NCI-H526 treated with DMSO at 0.1 percent for 48 hours (cell line): ENCODE measurements around the gene PRSS8.

Experiments
- DNase-seq: peaks from one replicate; lab custom pipeline; 2025; lab: John Stamatoyannopoulos, UW

Gene PRSS8

DNA sequence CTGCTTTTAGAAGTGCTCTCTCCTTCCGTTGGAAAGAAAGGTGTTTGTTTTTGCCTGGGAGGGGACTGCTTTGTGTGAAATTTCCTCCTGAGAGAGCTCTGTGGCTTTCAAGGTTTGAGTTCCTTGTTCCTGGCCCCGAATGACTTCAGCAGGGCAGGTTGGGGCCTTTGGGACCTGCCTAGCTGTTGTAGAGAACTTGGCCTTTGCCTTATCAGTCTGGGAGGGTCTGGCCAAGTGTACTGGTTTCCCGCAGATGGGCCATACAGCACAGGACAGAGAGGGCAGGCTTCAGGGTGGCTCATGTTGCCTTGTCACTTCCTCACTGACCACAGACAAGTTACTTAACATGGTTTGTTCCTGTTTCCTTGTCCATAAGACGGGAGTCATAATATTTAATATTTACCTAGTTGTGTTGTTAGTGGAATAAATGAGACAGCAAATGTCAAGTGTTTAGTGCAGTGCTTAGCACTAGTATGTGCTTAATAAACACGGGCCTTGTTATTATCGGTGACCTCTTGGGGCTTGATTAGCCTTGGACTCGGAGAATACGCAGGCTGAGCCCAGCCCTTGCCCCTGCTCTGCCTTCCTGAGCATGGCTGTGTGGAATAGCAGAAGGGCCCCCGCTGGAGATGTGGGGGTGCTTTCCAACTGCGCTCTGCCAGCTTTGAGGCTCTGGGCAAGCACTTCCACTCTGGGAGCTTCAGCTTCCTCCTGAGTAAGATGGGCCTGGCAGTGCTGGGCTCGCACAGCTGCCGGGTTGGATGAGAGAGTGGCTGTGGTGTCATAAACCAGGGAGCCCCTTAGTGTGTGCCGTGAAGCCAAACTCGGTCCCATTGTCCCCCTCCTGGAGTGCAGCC lies 6.6 kb downstream of the PRSS8 start:
- no peak for DNase-seq

DNA sequence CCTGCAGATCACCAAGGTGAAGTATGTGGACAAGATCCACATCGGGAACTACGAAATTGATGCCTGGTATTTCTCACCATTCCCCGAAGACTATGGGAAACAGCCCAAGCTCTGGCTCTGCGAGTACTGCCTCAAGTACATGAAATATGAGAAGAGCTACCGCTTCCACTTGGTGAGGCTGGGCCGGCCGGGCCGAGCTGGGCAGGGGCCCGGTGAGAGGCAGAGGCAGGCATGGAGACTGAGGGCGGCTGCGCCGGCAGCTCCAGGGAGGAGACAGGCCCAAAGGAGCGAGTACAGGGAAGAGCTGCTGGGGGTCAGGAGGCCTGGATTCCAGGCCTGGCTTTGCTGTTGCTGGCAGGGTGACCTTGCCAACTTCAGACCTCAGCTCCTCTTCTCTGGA lies 8.3 kb downstream of the PRSS8 start:
- DNase-seq: no peak

DNA sequence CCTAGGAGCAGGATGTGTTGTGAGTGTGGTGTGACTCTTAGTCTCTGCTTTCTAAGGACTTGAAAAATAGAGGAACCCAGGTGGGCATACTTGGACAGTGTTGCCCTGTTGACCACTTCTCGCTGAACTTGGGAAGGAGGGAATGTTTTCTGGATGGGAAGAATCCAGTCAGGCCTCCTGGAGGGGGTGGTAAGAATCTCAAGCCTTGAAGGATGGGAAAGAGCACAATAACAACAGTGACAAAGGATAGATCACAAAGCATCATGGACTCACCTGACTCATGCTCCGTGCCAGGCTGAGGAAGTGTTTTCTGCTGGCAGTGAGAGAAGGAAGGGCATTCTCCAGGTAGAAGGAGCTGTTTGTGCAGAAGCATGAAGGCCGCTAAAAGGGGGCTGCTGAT lies 9.7 kb downstream of the PRSS8 start:
- no peak for DNase-seq

DNA sequence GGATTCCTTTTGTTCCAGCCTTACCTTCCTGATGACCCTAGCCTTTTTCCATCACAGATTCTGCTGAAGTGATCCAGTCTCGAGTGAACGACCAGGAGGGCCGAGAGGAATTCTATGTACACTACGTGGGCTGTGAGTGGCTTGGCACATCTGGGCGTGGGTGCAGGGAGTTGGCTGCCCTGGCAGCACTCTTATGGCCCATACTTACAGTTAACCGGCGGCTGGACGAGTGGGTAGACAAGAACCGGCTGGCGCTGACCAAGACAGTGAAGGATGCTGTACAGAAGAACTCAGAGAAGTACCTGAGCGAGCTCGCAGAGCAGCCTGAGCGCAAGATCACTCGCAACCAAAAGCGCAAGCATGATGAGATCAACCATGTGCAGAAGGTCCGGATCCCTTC lies 15.4 kb downstream of the PRSS8 start:
- no peak for DNase-seq

DNA sequence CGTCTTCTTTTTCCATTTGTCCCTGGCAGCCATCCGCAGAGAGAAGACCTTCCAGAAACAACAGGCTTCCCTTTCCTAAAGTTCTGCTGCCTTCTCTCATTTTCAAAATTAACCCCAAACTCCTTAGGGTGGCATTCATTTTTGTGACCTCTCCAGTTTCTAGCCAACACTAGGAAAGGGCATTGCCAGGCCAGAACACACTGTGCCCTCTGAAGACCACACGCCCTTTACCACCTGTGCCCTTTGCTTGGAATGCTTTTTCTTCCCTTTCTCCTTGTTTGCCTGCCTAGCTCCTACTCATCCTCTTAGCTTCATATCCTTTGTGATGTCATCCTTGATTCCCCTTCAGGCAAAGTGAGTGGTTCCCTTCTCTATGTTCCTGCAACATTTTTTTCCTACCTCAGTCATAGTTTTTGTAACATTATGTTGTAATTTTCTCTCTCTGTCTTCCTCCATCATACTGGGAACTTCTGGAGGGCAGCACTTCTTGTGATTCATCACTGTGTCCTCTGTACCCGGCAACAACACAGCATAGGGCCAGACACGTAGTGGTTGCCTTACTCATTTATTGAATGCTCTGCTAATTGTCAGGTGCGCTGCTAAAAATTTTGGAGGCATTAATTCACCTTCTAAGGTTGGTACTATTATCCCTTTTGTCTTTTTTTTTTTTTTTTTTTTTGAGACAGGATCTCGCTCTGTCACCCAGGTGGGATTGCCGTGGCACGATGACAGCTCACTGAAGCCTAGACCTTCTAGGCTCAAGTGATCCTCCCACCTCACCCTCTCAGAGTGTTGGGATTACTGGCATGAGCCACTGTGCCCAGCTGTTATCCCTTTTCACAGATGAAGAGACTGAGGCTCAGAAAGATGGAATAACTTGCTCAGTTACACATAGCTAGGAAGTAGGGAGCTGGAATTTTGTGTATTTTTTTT lies 17.0 kb downstream of the PRSS8 start:
- DNase-seq: no peak

DNA sequence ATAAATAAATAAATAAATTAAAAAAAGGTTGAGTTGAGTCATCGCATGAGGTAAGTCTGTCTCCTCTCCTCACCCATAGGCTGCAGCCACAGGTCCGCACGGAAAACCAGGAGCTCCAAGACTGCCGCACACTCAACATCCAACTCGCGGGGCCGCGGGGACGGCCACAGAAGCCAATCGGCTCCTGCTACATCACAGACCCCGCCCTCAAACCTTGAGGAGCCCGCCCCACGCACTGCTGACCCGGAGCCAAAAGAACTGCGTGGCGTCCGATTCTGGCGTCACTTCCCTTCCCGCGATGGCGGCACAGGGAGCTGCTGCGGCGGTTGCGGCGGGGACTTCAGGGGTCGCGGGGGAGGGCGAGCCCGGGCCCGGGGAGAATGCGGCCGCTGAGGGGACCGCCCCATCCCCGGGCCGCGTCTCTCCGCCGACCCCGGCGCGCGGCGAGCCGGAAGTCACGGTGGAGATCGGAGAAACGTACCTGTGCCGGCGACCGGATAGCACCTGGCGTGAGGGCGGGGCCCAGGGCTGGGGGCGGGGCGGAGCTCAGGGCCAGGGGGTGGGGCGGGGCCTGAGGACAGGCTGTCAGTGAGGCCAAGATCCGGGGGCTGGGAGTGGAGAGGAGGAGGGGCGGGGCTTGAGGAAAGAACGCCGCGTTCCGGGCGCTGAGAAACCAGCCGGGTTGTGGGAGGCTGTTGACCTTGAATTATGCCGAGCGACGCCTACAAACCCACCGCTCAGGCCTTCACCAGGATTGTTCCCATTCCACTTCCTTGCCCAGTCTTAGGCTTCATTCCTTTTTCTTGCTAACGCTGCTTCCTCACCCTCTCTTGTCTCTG lies 17.9 kb downstream of the PRSS8 start, which contains the start of gene KAT8:
Gene KAT8 (plus strand): TSS at position 281 of the 839 bp plus-strand sequence. CDS start 18 bp downstream, at position 299.
- DNase-seq: peak; percentile 95

DNA sequence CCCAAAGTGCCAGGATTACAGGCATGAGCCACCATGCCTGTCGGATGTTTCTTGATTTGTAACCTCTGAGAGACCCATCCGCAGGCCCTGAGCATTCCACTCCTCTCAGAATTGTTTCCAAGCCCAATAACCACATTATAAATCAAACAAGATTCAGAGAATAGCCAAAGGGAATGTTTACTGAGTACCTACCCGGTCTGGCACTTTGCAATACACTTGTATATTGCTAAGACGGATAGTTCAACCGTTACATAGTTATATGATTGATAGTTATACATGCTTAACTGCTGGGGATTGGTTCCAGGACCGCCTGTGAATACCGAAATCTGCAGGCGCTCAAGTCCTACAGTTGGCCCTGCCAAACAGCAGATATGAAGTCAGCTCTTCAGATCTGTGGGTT lies 21.1 kb downstream of the PRSS8 start:
- no peak for DNase-seq

DNA sequence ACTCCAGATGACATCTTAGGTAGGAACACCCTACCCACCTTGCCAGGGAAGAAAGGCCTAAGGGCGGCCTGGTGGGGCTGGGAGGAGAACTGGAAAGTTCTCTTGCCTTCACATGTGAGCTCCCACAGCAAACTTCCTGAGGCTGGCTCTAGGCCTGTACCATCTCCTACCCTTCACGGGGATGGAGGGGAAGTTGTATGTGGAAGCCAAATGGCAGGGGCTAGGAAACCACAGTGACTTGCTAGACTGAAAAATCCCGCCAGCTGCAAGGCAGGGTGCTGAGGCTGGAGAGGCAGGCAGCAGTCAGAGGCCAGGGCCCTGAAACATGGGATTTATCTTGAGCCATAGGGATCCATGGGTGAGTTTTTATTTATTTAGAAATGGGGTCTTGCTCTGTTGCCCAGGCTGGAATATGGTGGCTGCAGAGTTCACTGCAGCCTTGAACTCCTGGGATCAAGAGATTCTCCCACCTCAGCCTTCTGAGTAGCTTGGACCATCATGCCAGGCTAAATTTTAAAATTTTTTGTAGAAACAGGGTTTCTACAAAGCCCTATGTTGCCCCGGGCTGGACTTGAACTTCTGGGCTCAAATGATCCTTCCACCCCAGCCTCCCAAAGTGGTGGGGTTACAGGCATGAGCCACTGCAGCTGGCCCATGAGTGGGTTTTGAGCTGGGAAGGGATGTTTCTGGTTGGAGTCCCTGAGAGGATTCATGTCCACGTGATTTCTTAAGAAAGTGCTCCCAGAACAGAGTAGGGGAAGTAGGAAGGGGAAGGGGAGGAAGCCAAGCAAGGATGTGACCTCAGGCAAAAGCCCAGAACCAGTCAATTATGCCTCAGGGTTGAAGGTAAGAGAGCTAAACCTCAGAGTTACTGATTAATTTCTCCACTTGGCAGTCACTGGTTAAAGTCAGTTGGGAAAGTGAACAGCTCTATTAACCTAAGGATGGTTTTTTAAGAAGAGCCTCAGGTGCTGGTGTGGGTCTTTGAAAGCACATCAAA lies 22.1 kb downstream of the PRSS8 start:
- DNase-seq: no peak

DNA sequence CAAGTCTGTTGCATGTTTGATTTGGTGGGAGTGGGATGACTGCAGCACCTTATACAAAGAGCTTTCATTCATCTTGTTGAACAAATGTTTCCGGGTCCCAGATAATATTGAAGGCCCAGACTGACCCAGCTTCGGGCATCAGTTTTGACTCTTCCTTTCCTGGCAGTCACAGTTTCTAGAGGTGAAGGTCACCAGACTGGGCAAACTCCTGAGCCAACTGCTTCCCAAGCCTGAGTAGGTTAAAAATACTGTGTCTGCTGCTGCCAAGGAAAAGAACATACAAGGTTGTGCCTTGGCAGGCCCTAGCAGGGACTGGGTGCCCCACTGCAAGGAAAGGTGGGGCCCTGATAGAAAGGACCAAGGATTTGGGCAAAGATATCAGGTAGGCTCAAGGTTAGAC lies 22.8 kb downstream of the PRSS8 start:
- DNase-seq: no peak

DNA sequence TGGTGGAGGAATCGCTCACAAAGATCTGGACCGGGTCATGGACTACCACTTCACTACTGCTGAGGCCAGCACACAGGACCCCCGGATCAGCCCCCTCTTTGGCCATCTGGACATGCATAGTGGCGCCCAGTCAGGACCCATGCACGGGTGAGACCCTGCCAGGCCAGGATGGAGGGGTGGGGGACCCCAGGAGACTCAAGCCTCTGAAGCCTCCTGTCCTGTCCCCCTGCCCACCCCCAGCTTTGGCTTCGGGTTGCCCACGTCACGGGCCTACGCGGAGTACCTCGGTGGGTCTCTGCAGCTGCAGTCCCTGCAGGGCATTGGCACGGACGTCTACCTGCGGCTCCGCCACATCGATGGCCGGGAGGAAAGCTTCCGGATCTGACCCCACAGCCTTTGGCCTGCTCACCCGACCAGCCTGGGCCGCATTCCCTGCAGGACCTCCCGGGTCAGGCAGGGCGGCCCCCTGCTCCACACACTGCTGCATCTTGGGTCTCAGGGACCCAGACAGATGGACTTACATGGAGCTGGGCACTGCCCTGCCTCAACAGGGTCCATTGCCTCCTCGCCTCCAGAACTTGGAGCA lies 23.6 kb downstream of the PRSS8 start:
- DNase-seq: no peak

DNA sequence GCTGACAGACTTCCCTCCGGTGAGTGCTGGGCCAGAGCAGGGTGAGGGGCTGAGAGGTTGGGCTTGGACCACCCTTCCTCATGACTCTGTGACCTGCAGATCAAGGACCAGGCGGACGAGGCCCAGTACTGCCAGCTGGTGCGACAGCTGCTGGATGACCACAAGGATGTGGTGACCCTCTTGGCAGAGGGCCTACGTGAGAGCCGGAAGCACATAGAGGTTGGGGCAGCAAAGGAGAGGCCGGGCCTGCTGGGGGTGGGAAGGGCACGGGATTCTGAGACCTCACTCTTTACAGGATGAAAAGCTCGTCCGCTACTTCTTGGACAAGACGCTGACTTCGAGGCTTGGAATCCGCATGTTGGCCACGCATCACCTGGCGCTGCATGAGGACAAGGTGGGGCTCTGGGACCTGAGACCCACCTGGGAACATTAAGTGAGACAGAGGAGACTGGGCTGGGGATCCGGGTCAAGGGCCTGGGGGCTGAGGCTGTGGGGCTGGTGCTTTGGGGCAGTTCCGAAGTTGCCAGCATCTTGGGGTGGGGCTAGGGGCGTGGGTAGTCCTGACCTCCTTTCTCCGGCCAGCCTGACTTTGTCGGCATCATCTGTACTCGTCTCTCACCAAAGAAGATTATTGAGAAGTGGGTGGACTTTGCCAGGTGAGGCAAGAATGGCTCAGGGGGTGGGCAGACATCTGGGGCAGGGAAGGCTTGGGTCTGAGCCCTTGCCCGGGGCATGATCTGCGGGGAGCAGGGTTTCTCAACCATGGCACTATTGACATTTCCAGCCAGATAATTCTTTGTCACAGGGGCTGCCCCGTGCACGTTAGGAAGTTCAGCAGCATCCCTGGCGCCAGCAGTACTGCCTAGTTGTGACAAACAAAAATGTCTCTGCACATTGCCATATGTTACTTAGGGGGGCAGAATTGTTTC lies 25.2 kb downstream of the PRSS8 start:
- no peak for DNase-seq

DNA sequence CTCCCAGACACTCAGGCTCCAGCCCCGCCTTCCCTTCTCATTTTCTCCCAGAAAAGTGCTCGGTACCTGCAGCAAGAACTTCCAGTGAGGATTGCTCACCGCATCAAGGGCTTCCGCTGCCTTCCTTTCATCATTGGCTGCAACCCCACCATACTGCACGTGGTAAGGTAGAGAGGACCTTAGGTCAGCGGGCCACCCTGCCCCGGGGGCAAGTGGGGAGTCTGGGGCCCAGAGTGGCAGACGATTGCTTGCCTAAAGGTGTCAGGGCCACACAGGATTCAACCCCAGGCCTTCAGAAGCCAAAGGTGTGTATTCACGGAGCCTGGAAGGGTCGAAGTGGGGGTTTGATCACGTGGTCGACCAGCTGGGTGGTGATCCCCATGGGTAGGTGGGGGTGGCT lies 25.9 kb downstream of the PRSS8 start:
- DNase-seq: no peak

DNA sequence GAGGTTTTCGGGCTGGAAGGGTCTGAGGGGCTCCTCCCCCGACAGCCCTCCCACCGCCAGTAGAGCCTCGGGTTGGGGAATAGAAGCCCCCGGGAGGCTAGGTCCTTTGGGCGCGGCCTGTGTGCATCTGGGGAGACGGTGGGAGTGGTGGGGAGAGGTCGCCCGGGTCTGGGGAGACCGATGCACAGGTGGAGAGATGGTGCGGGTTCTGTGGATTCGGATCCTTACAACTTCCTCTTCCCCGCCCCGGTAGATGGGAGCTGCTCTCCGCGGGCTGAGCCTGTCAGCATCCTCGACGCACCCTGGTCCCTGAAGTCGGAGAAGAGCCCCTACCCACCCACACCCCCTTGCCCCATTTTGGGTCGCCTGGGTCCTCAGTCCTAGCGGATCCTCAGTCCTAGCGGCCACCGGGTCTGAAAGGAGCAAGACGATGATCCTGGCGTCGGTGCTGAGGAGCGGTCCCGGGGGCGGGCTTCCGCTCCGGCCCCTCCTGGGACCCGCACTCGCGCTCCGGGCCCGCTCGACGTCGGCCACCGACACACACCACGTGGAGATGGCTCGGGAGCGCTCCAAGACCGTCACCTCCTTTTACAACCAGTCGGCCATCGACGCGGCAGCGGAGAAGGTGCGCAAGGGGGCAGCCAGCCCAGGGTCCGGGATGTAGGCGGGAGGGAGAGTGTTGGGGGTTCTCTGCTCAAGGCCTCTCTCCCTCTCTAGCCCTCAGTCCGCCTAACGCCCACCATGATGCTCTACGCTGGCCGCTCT lies 26.6 kb downstream of the PRSS8 start:
- no peak for DNase-seq

DNA sequence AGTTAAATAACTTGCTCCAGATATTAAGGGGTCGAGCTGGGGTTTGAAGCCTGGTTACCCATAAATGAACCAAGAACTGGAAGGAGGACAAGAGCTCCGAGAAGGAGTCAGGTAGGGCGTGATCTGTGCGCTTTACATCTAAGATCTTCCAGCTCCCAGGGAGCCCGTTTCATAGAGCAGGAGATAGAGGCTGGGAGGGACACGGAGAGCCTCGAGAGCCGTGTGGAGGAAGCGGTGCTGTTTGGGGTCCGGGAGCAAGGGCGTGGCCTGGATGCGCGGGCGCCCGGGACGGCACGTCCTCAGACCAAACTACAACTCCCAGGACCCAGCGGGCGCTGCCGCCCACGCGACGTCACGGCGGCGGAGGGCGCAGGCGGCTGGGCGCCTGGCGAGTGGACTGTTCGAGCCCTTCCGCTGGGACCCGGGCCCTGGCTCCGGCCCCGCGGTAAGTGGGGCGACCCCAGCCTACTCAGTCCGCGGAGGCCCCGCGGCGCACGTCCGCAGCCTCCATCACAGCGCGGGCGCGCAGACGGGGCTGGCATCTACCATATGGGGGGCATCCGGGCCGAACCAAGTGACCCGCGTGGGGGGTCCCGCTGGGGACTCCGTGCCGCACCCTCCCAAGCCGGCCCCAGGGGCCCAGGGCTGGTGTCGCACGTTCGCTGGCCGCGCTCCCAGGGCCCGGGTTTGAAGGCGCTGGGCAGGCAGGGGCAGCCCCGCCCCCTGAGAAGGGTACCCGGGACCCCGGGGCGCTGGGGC lies 27.3 kb downstream of the PRSS8 start, which contains the start of gene BCKDK:
Gene BCKDK (plus strand): TSS at position 352 of the 759 bp plus-strand sequence. CDS start 838 bp downstream, outside the sequence.
- peak; percentile 53 for DNase-seq

DNA sequence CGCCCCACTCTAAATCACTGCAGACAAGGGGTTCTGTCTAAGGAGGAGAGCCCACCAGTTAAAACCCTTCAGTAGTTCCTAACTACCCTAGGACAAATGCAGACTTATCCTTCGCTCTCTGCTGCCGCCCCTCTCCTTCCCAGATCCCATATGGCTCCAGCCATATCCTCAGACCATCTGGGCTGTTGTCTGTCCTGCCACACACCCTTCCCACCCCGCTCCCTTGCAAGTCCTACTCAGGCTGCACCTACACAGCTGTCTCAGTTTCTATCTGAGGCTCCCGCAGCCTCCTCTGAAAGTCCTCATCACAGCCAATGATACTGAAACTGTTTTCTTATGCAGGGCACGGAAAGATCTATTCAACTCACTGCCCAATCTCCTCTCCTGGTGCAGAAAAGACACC lies 28.1 kb downstream of the PRSS8 start:
- no peak for DNase-seq

DNA sequence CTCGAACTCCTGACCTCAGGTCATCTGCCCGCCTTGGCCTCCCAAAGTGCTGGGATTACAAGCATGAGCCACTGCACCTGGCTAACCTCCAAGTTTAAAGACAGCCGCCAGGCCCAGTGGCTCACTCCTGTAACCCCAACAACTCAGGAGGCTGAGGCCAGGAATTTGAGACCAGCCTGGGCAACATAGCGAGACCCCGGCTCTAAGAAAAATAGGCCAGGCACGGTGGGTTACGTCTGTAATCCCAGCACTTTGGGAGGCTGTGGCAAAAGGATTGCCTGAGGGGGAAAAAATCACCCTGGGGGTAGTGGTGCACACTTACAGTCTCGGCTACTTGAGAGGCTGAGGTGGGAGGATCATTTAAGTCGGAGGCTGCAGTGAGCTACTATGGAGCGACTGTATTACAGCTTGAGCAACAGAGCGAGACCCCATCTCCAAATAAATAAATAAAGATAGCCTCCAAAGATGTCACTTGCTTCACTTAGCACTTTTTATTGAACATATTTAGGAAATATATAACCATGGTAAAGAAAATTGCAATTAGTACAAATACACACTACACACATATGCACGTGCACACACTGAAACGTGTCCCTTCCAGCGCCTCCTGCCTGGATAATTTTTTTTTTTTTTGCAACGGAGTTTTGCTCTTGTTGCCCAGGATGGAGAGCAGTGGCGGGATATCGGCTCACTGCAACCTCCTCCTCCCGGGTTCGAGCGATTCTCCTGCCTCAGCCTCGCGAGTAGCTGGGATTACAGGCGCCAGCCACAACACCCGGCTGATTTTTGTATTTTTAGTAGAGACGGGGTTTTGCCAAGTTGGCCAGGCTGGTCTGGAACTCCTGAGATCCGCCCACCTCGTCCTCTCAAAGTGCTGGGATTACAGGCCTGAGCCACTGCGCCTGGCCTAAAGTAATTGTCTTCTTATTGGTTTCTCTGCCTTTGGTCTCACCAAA lies 28.7 kb downstream of the PRSS8 start:
- no peak for DNase-seq
